GM12878 (cell line): ENCODE data around the gene DMPK. TPM values are rescaled to one million over a fixed set of nuclear protein-coding genes. Genes with fewer than 3 reads are reported as not detected.

Experiments
- ASH2L ChIP-seq: fragments of 300-600, 200-600 bp; sonication (generic); IDR thresholded peaks from 2 replicates; pipeline ENCODE4 v1.6.1; 2017; ENCODE audit warnings: low read depth, mild to moderate bottlenecking, borderline replicate concordance
- CBFB ChIP-seq: IDR thresholded peaks from 2 replicates; pipeline ENCODE4 v1.6.1; 2016; ENCODE audit warnings: antibody characterized with exemption, low read depth
- EZH2 ChIP-seq: IDR thresholded peaks from 2 replicates; pipeline ENCODE4 v1.6.1; 2012; ENCODE audit warnings: low read depth, mild to moderate bottlenecking, control low read depth, inconsistent platforms, low read length, borderline replicate concordance; ENCODE audit not compliant: control insufficient read depth
- JUNB ChIP-seq: IDR thresholded peaks from 2 replicates; pipeline ENCODE4 v1.6.1; 2016; ENCODE audit warnings: antibody characterized with exemption, mild to moderate bottlenecking
- NFIC ChIP-seq: IDR thresholded peaks from 2 replicates; pipeline ENCODE4 v1.6.1; 2012; ENCODE audit warnings: low read depth, mild to moderate bottlenecking, inconsistent platforms, low read length, moderate library complexity
- RAD21 ChIP-seq: IDR thresholded peaks from 2 replicates; pipeline ENCODE4 v1.6.1; 2011; ENCODE audit warnings: mild to moderate bottlenecking, low read depth, low read length, moderate library complexity; ENCODE audit not compliant: insufficient read depth
- SMAD1 ChIP-seq: fragments of 450-650 bp; IDR thresholded peaks from 2 replicates; pipeline ENCODE4 v1.6.1; 2018; ENCODE audit warnings: mild to moderate bottlenecking, low read depth; ENCODE audit not compliant: partially characterized antibody
- SUZ12 ChIP-seq: fragments of 200-600 bp; sonication (generic); IDR thresholded peaks from one replicate; pipeline ENCODE4 v1.6.1; 2018; ENCODE audit warnings: antibody characterized with exemption, mild to moderate bottlenecking; ENCODE audit not compliant: unreplicated experiment
- TCF12 ChIP-seq: IDR thresholded peaks from 2 replicates; pipeline ENCODE4 v1.6.1; 2011; ENCODE audit warnings: low read depth, mild to moderate bottlenecking, low read length
- ZNF24 ChIP-seq: fragments of 450-650 bp; IDR thresholded peaks from 2 replicates; pipeline ENCODE4 v1.6.1; 2017; ENCODE audit warnings: antibody characterized with exemption, mild to moderate bottlenecking
- ZNF274 ChIP-seq: IDR thresholded peaks from one replicate; pipeline ENCODE4 v1.8.0; 2011; ENCODE audit not compliant: insufficient read length, insufficient read depth
- polyA plus RNA-seq, 11 experiments: library from polyadenylated mRNA; depleted of rRNA in 4 of 11; unstranded in 6 of 11; stranded (reverse) in 5 of 11; fragments of >200 nt; fragmentation: Nextera tagmentation in 4 of 11; fragmentation: Illumina TruSeq in 1 of 11; extraction: Ambion mirVana in 4 of 11; extraction: Trizol in 1 of 11; gene quantifications; 1 replicate in 1 of 11; 2 replicates in 10 of 11; pipeline versions ENCODE4 v1.2.1 to v1.2.3, GENCODE V29; 2011 to 2016; ENCODE audit warnings: inconsistent platforms in 2 of 11, missing spikeins in 2 of 11, low read depth in 1 of 11
- total RNA-seq, 4 experiments: library from RNA; depleted of rRNA in 3 of 4; stranded (reverse); fragments of >200 nt in 3 of 4; fragmentation: Illumina TruSeq in 1 of 4; extraction: Trizol in 1 of 4; gene quantifications; 2 replicates each; pipeline versions ENCODE4 v1.2.1 to v1.2.3, GENCODE V29; 2013 to 2021
- TF ChIP-seq, protein P1 (sequence below): fragments of 450-650 bp; IDR thresholded peaks from 2 replicates; pipeline ENCODE4 v1.6.1; 2017; ENCODE audit warnings: mild to moderate bottlenecking, moderate library complexity
- TF ChIP-seq, protein P2 (sequence below): IDR thresholded peaks from 2 replicates; pipeline ENCODE4 v1.6.1; 2012; ENCODE audit warnings: low read depth, low read length, improper control_type of control experiment
- TF ChIP-seq, protein P3 (sequence below): IDR thresholded peaks from 2 replicates; pipeline ENCODE4 v1.6.1; 2012; ENCODE audit warnings: improper control_type of control experiment, low read depth, low read length; ENCODE audit not compliant: insufficient replicate concordance
- TF ChIP-seq, protein P4 (sequence below): IDR thresholded peaks from 2 replicates; pipeline ENCODE4 v1.6.1; 2012; ENCODE audit warnings: low read length, inconsistent platforms
- TF ChIP-seq, protein P5 (sequence below): fragments of 150-350 bp; IDR thresholded peaks from 2 replicates; pipeline ENCODE4 v1.6.1; 2014; ENCODE audit warnings: mild to moderate bottlenecking, low read depth, low read length

Gene DMPK
- total and polyA plus RNA-seq, 10 of the 15 experiments (the other 5 are each of a cell fraction or from before 2014, with no cell fraction given), result 0.60 to 33.6 (median 5.2) TPM

DNA sequence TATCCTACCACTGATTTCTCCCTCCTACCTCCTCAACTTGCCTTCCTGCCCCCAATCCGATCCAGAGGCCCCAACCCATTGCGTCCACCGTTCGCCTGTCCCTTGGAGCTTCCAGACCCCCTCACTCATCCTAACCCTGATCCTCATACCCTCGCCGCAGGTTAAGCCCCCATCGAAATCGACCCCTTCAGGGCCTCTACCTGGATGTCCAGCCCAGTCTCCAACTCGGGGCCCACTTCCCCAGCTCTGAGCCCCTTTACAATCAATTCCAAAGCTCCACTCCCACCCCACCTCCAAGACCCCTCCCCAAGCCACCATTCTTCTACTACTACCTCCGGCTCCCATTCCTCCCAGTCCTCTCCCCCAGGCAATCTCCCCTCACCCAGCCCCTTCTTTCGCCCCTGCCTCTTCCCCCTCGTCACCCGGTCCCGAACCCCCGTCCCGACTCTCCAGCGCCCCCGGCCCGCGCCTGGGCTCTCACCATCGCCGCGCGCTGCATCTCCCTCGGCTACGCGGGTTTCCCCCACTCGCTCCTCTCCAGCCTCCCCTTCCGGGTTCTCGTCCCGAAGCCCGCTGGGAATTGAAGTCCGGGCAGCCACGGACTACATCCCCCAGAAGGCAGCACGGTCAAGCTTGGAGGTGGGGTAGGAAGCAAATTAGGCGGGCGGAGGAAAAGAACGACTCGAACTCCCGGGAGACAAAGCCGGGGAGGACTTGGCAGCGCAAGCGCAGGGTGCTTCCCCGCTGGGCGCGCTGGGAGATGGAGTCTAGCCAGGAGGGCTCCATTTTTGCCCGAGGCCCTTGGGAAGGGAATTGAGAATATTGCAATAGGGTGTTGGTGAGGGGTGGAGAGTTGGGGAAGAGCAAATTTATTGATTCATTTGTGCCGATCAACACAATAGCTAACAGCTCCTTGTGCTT is 51.7 kb downstream of the DMPK start, which contains the start of gene FBXO46 (continued):
- TF ChIP-seq, protein P1, sequence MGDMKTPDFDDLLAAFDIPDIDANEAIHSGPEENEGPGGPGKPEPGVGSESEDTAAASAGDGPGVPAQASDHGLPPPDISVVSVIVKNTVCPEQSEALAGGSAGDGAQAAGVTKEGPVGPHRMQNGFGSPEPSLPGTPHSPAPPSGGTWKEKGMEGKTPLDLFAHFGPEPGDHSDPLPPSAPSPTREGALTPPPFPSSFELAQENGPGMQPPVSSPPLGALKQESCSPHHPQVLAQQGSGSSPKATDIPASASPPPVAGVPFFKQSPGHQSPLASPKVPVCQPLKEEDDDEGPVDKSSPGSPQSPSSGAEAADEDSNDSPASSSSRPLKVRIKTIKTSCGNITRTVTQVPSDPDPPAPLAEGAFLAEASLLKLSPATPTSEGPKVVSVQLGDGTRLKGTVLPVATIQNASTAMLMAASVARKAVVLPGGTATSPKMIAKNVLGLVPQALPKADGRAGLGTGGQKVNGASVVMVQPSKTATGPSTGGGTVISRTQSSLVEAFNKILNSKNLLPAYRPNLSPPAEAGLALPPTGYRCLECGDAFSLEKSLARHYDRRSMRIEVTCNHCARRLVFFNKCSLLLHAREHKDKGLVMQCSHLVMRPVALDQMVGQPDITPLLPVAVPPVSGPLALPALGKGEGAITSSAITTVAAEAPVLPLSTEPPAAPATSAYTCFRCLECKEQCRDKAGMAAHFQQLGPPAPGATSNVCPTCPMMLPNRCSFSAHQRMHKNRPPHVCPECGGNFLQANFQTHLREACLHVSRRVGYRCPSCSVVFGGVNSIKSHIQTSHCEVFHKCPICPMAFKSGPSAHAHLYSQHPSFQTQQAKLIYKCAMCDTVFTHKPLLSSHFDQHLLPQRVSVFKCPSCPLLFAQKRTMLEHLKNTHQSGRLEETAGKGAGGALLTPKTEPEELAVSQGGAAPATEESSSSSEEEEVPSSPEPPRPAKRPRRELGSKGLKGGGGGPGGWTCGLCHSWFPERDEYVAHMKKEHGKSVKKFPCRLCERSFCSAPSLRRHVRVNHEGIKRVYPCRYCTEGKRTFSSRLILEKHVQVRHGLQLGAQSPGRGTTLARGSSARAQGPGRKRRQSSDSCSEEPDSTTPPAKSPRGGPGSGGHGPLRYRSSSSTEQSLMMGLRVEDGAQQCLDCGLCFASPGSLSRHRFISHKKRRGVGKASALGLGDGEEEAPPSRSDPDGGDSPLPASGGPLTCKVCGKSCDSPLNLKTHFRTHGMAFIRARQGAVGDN, result no peak
- TF ChIP-seq CBFB, result no peak; the same call in 1 of the 2 replicates
- TF ChIP-seq, protein P2, sequence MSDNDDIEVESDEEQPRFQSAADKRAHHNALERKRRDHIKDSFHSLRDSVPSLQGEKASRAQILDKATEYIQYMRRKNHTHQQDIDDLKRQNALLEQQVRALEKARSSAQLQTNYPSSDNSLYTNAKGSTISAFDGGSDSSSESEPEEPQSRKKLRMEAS, result no peak
- TF ChIP-seq, protein P3, sequence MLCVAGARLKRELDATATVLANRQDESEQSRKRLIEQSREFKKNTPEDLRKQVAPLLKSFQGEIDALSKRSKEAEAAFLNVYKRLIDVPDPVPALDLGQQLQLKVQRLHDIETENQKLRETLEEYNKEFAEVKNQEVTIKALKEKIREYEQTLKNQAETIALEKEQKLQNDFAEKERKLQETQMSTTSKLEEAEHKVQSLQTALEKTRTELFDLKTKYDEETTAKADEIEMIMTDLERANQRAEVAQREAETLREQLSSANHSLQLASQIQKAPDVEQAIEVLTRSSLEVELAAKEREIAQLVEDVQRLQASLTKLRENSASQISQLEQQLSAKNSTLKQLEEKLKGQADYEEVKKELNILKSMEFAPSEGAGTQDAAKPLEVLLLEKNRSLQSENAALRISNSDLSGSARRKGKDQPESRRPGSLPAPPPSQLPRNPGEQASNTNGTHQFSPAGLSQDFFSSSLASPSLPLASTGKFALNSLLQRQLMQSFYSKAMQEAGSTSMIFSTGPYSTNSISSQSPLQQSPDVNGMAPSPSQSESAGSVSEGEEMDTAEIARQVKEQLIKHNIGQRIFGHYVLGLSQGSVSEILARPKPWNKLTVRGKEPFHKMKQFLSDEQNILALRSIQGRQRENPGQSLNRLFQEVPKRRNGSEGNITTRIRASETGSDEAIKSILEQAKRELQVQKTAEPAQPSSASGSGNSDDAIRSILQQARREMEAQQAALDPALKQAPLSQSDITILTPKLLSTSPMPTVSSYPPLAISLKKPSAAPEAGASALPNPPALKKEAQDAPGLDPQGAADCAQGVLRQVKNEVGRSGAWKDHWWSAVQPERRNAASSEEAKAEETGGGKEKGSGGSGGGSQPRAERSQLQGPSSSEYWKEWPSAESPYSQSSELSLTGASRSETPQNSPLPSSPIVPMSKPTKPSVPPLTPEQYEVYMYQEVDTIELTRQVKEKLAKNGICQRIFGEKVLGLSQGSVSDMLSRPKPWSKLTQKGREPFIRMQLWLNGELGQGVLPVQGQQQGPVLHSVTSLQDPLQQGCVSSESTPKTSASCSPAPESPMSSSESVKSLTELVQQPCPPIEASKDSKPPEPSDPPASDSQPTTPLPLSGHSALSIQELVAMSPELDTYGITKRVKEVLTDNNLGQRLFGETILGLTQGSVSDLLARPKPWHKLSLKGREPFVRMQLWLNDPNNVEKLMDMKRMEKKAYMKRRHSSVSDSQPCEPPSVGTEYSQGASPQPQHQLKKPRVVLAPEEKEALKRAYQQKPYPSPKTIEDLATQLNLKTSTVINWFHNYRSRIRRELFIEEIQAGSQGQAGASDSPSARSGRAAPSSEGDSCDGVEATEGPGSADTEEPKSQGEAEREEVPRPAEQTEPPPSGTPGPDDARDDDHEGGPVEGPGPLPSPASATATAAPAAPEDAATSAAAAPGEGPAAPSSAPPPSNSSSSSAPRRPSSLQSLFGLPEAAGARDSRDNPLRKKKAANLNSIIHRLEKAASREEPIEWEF, result no peak
- peak; percentile 31; the same call in 1 of the 2 replicates for TF ChIP-seq RAD21
- TF ChIP-seq, protein P4, sequence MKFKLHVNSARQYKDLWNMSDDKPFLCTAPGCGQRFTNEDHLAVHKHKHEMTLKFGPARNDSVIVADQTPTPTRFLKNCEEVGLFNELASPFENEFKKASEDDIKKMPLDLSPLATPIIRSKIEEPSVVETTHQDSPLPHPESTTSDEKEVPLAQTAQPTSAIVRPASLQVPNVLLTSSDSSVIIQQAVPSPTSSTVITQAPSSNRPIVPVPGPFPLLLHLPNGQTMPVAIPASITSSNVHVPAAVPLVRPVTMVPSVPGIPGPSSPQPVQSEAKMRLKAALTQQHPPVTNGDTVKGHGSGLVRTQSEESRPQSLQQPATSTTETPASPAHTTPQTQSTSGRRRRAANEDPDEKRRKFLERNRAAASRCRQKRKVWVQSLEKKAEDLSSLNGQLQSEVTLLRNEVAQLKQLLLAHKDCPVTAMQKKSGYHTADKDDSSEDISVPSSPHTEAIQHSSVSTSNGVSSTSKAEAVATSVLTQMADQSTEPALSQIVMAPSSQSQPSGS, result no peak
- TF ChIP-seq ASH2L, result no peak
- TF ChIP-seq EZH2, result no peak
- peak; percentile 9; the same call in 1 of the 2 replicates for TF ChIP-seq TCF12
- TF ChIP-seq ZNF24, result no peak
- no peak for TF ChIP-seq JUNB
- TF ChIP-seq NFIC, result no peak
- peak; percentile 49 for TF ChIP-seq SMAD1
- TF ChIP-seq ZNF274, result no peak
- TF ChIP-seq, protein P5, sequence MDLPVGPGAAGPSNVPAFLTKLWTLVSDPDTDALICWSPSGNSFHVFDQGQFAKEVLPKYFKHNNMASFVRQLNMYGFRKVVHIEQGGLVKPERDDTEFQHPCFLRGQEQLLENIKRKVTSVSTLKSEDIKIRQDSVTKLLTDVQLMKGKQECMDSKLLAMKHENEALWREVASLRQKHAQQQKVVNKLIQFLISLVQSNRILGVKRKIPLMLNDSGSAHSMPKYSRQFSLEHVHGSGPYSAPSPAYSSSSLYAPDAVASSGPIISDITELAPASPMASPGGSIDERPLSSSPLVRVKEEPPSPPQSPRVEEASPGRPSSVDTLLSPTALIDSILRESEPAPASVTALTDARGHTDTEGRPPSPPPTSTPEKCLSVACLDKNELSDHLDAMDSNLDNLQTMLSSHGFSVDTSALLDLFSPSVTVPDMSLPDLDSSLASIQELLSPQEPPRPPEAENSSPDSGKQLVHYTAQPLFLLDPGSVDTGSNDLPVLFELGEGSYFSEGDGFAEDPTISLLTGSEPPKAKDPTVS, result no peak; the same call in 1 of the 2 replicates
- TF ChIP-seq SUZ12, result no peak
